ENCODE data around the gene CELF2.
"Not testable (repeated sequence)": the region's sequence is repeated elsewhere in the genome, so short reads cannot be mapped to it uniquely, and the experiment has no call there.

CELF2 gene

GRCh38 chr10:11017570-11018431 is at the start of gene CELF2:
Gene CELF2, plus strand, starts transcription at chr10:11017872. Its CDS starts 218 bp downstream, at chr10:11018090.
- DNase-seq = peak; percentile 46

- no peak for DNase-seq
Observed at GRCh38 chr10:10968257-10968588, 49.4 kb upstream of the CELF2 start.

DNA sequence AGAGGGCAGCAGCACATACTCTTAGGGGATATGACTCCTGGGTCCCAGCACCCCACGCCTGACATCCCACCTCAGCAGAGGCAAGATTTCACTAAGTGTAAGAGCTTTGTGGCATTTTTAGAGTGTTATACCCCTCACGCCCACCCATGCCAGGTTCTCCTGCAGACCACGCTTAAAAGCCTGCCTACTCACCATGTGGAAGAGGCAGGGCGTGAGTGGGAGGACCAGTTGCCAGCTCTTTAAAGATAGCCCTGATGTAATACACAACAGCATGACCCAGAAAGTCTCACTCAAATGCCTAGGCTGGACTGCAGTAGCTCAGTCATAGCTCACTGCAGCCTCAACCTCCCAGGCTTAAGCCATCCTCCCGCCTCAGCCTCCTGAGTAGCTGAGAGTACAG is 44.4 kb upstream of the CELF2 start:
- no peak for DNase-seq

DNA sequence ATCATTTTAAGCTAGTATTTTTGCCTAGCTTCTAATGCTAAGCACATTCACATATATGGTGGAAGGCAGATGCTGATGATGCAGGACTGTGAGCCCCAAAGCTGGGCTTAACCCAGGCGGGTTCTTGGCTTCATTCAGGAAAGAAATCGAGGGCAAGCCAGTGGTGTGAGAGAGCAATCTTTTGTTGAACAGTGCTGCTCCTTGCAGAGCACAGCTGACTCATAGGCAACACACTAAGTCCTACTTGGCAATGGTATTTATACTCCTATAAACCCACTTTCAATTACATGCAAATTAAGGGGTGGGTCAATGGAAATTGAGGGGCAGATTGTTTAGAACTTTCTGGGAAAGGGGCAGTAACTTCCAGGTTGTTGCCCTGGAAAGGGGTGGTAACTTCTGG is 42.0 kb upstream of the CELF2 start:
- DNase-seq = no peak

DNA sequence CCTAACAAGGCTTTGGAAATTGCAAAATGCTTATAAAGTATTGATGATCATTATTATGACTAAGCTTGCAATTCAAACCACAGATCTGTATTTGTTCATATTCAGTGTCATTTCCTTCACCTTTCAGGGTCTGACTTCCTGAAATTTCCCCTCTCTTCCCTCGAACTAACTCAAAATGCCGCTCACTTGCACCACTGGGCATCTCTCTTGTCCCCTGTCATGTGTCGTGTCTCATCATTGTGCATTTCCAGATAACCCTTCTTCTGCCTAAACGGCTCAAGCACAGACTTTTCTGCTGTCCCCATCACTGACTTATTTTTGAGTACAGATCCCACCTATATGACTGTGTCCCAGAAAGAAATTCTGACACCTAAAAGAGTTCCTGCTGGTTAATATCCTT is 41.0 kb upstream of the CELF2 start:
- DNase-seq = no peak

DNA sequence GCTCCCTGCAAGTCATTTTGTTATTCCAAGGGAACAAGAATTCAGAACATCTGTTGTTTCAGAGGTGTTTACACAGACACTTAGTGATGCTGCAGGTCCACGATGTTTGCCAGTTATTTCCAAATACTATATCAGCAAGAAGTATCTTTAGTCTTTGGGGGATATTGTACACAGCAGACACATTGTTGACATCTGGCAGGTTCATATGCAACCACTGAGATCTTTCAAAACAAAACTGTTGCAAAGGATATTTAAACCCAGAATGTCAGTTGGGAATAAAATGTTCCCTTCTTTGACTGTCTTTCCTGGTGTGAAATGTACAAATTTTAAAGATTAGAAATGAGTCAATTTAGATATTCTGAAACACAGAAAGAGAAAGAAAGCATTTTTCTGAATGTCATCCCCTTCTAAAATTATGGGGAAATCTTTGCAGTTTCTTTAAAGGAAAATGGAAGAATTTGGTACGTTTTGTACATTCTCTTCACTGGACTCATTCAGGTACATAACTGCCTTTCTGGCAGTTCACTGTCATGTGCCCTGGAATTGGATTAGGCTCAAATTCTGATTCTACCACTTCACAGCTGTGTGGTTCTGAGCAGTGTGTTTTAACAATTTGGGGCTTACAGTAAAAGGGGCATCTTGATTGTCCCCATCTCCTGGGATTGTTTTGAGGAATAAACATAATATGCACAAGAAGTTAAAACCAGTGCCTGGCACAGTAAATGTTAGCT is 40.3 kb upstream of the CELF2 start:
- DNase-seq = no peak

DNA sequence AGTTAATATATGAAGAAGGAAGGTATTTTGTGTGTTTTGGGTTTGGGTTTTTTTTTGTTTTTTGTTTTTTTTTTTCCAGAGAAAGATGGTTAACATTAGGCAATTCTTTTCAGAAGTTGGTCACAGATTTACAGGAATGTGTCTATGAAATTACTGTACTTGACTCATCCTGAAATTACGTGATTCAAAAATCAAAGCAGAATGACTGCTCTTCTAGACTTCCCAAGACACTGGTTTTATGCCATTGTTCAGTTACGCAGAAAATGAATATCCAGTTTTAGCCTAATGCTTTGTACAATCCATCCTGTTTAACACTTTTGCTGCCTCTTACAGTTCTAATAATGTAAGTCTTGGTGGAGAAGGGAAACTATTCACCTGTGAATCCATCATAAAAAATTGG is 39.7 kb upstream of the CELF2 start:
- no peak for DNase-seq

GRCh38 chr10:10985361-10985760 is 32.3 kb upstream of the CELF2 start:
- DNase-seq = no peak

DNA sequence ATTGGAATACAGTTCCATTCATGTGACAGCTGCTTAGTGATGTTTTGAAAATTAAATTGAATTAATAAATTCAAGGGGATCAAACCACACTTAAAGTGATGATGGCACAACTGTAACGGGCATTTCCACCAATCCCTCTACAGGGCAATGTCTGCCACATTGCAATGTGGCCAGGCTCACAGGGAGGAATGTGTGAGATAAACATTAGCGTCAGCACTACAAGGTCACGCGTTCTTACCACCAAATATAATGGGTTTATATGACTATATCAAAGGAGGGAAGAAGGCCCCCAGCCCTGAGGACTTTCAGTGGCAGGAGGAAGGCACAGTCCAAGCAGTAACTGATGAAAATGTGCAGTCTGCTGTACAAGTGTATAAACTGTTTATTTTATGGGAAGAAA is 31.1 kb upstream of the CELF2 start:
- no peak for DNase-seq

DNA sequence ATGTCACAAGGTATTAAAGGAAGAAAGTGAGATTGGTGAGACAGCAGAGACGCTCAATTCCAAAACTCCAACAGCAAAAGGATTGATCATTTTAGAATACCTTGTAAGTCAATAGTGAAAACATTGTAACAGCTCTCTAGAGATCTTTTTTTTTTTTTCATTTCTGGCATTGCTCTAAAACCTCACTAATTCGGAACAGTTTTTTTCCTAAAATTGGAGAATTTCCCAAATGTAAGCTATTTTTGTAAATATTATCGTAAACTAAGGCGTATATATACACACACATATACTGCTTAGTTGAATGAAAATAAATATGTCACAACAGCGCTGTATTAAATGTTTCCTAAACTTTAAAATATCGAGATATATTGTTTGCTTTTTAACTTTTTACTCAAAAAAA is 30.6 kb upstream of the CELF2 start:
- DNase-seq = no peak

GRCh38 chr10:10989669-10990068 is 28.0 kb upstream of the CELF2 start:
- no peak for DNase-seq

DNA sequence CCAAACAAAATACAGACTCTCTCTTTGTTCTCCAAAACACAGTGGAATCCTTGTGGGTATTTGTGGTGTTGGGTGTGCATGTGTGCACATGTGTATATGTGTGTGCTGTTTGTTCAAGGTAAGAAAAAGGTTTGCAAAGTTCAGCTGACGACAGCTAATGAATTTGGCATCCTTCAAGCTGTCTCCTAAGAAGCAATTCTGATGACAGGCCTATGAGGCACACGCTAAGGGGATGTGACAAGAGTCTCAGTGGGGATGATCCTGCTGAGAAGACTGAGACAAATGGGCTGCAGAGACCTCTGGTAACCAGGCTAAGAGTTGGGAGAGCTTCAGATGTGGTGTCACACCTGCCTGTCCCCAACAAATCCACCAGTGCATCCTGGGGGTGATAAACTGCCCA is 26.5 kb upstream of the CELF2 start:
- DNase-seq = no peak

DNA sequence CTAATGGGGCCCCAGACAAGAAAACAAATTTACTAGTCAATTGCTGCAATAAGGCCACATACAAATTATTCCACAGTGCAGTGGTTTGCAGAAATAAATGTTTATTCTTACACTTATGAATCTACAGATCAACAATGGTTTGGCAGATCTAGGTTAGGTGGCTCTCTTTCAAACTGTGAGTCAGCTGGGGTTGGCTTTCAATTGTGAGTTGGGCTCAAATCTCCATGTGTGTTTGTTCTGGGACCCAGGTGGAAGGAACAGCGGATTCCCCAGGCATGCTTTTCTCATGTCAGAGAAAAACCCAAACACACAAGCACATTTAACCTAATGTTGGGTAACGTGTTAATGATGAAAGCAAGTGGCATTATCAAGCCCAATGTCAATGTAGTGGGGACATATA is 25.6 kb upstream of the CELF2 start:
- no peak for DNase-seq

GRCh38 chr10:10992961-10993714 is 24.5 kb upstream of the CELF2 start:
- no peak for DNase-seq

- DNase-seq = no peak
Observed at GRCh38 chr10:10993785-10994184, 23.9 kb upstream of the CELF2 start.

- no peak for DNase-seq
Observed at GRCh38 chr10:10994360-10994759, 23.3 kb upstream of the CELF2 start.

- no peak for DNase-seq
Observed at GRCh38 chr10:10995120-10995519, 22.6 kb upstream of the CELF2 start.

GRCh38 chr10:10996966-10997620 is 20.6 kb upstream of the CELF2 start:
- DNase-seq = no peak

DNA sequence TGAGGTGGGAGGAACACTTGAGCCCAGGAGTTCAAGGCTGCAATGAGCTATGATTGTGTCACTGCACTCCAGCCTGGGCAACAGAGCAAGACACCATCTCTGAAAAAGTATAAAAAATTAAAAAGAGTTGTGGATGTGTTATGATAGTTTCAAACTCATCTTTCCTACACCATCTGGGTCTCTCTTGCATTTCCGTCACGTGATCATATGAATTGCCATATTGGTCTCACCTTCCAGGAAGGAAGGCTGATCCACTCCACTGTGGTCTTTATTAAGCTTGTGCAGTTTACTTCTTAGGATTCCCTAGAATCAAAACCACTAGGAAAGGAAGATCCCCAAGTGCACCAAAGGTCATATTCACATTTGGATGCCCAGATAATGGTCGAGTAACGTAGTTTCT is 18.2 kb upstream of the CELF2 start:
- not testable (repeated sequence) for DNase-seq

- no peak for DNase-seq
Observed at GRCh38 chr10:11002485-11002884, 15.2 kb upstream of the CELF2 start.

- DNase-seq = no peak
Observed at GRCh38 chr10:11002916-11003315, 14.8 kb upstream of the CELF2 start.

GRCh38 chr10:11003679-11004078 is 14.0 kb upstream of the CELF2 start:
- DNase-seq = no peak
